ENCODE measurements around the gene HEATR5B.

DNA sequence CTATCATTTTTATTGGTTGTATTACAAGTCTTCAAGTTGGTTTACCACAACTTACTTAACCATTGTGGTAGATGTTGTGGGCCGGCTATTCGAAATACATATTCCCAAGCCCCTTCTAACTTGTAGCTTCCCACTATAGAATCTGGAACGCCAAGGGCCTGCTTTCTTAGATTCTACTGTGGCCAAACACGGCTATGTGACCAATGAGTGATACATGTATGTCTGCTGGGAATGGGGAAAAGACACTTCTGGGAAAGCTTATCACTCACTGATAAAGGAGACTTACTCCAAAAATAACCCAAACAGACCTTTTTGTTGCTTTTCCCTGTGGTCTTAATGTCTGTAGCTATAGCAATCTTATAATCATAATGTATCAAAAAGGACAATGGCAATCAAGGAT lies 142.3 kb downstream of the HEATR5B start:
- TF ChIP-seq, protein P1, sequence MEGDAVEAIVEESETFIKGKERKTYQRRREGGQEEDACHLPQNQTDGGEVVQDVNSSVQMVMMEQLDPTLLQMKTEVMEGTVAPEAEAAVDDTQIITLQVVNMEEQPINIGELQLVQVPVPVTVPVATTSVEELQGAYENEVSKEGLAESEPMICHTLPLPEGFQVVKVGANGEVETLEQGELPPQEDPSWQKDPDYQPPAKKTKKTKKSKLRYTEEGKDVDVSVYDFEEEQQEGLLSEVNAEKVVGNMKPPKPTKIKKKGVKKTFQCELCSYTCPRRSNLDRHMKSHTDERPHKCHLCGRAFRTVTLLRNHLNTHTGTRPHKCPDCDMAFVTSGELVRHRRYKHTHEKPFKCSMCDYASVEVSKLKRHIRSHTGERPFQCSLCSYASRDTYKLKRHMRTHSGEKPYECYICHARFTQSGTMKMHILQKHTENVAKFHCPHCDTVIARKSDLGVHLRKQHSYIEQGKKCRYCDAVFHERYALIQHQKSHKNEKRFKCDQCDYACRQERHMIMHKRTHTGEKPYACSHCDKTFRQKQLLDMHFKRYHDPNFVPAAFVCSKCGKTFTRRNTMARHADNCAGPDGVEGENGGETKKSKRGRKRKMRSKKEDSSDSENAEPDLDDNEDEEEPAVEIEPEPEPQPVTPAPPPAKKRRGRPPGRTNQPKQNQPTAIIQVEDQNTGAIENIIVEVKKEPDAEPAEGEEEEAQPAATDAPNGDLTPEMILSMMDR (IDR thresholded peaks at IDR 0.05): no peak
- no peak for TF ChIP-seq EZH2 (IDR thresholded peaks at IDR 0.05; ENCODE audit: borderline replicate concordance, insufficient read depth, low read depth, low read length, poor library complexity, severe bottlenecking)
